Ishikawa (cell line): ENCODE data around the gene ZSWIM3.

Experiments used
- EP300 ChIP-seq: IDR thresholded peaks from 2 replicates; pipeline ENCODE4 v1.6.1; 2012; ENCODE audit warnings: borderline replicate concordance
- MAX ChIP-seq: IDR thresholded peaks from 2 replicates; pipeline ENCODE4 v1.6.1; 2012
- TCF12 ChIP-seq: IDR thresholded peaks from 2 replicates; pipeline ENCODE4 v1.6.1; 2012; ENCODE audit warnings: low read depth

GRCh38 chr20:45851501-45851900, 5.9 kb upstream of the ZSWIM3 start:
- TF ChIP-seq EP300: no peak
- no peak for TF ChIP-seq TCF12
- TF ChIP-seq MAX: no peak
